Retinal pigment epithelial cell (primary cell): ENCODE data around the gene SGCB.

ENCODE experiments used
- DNase-seq: peaks from one replicate; pipeline ENCODE4 v3.0.0-alpha.2; 2010; ENCODE audit warnings: low read depth
- H3K4me3 ChIP-seq: 2 replicates; pipeline ENCODE4 v1.5.1; 2011; ENCODE audit warnings: mild to moderate bottlenecking, low read length, control low read depth, moderate library complexity
- CTCF ChIP-seq: conservative IDR thresholded peaks from 2 replicates; pipeline ENCODE4 v1.5.1; 2011; ENCODE audit warnings: low read depth, low read length, control low read depth, inconsistent platforms

The SGCB gene

GRCh38 chr4:51995647-51996220, 42.4 kb downstream of the SGCB start:
- no peak overlapping the region for H3K4me3 ChIP-seq
- TF ChIP-seq CTCF = no peak
- DNase-seq = no peak
